HEK293 (cell line): ENCODE measurements around the gene GALNT2.

ENCODE experiments used
- GLI4 ChIP-seq: fragments of 450-650 bp; formaldehyde crosslinking; IDR thresholded peaks from 2 replicates; pipeline ENCODE4 v1.5.1; 2016; ENCODE audit warnings: missing biosample characterization, missing genetic modification characterization
- KLF7 ChIP-seq: fragments of 450-650 bp; formaldehyde crosslinking; IDR thresholded peaks from 2 replicates; pipeline ENCODE4 v1.5.1; 2016; ENCODE audit warnings: missing biosample characterization, missing genetic modification characterization, borderline replicate concordance
- OVOL3 ChIP-seq: fragments of 450-650 bp; formaldehyde crosslinking; IDR thresholded peaks from 2 replicates; pipeline ENCODE4 v1.5.1; 2016; ENCODE audit warnings: missing biosample characterization, missing genetic modification characterization
- RBAK ChIP-seq: fragments of 450-650 bp; formaldehyde crosslinking; IDR thresholded peaks from 2 replicates; pipeline ENCODE4 v1.5.1; 2016; ENCODE audit warnings: missing biosample characterization, missing genetic modification characterization
- SP7 ChIP-seq: fragments of 450-650 bp; formaldehyde crosslinking; IDR thresholded peaks from 2 replicates; pipeline ENCODE4 v1.5.1; 2016; ENCODE audit warnings: missing biosample characterization, missing genetic modification characterization
- ZBTB26 ChIP-seq: fragments of 450-650 bp; formaldehyde crosslinking; optimal IDR thresholded peaks from 2 replicates; pipeline ENCODE3; 2016; ENCODE audit warnings: missing biosample characterization, mild to moderate bottlenecking, missing genetic modification characterization
- ZNF132 ChIP-seq: fragments of 450-650 bp; formaldehyde crosslinking; IDR thresholded peaks from 2 replicates; pipeline ENCODE4 v1.5.1; 2017; ENCODE audit warnings: missing biosample characterization, missing genetic modification characterization, borderline replicate concordance
- ZNF157 ChIP-seq: fragments of 450-650 bp; formaldehyde crosslinking; IDR thresholded peaks from 2 replicates; pipeline ENCODE4 v1.5.1; 2016; ENCODE audit warnings: missing biosample characterization, missing genetic modification characterization
- ZNF221 ChIP-seq: fragments of 450-650 bp; formaldehyde crosslinking; IDR thresholded peaks from 2 replicates; pipeline ENCODE4 v1.5.1; 2017; ENCODE audit warnings: missing biosample characterization, missing genetic modification characterization, borderline replicate concordance
- ZNF302 ChIP-seq: fragments of 450-650 bp; formaldehyde crosslinking; IDR thresholded peaks from 2 replicates; pipeline ENCODE4 v1.5.1; 2016; ENCODE audit warnings: missing biosample characterization, missing genetic modification characterization, low read depth
- ZNF354C ChIP-seq: fragments of 450-650 bp; formaldehyde crosslinking; IDR thresholded peaks from 2 replicates; pipeline ENCODE4 v1.5.1; 2016; ENCODE audit warnings: missing biosample characterization, missing genetic modification characterization, low read depth, borderline replicate concordance
- ZNF426 ChIP-seq: fragments of 450-650 bp; formaldehyde crosslinking; IDR thresholded peaks from 2 replicates; pipeline ENCODE4 v1.5.1; 2017; ENCODE audit warnings: missing biosample characterization, missing genetic modification characterization, mild to moderate bottlenecking, inconsistent platforms, moderate library complexity
- ZNF501 ChIP-seq: fragments of 450-650 bp; formaldehyde crosslinking; IDR thresholded peaks from 2 replicates; pipeline ENCODE4 v1.5.1; 2016; ENCODE audit warnings: missing biosample characterization, missing genetic modification characterization
- ZNF518A ChIP-seq: fragments of 450-650 bp; formaldehyde crosslinking; conservative IDR thresholded peaks from 2 replicates; pipeline ENCODE4 v1.5.1; 2016; ENCODE audit warnings: low read depth, missing biosample characterization, missing genetic modification characterization
- ZNF548 ChIP-seq: fragments of 450-650 bp; formaldehyde crosslinking; IDR thresholded peaks from 2 replicates; pipeline ENCODE4 v1.5.1; 2016; ENCODE audit warnings: missing biosample characterization, missing genetic modification characterization
- ZNF560 ChIP-seq: fragments of 450-650 bp; formaldehyde crosslinking; IDR thresholded peaks from 2 replicates; pipeline ENCODE4 v1.5.1; 2017; ENCODE audit warnings: missing biosample characterization, missing genetic modification characterization, borderline replicate concordance
- ZNF561 ChIP-seq: fragments of 450-650 bp; IDR thresholded peaks from 2 replicates; pipeline ENCODE4 v1.5.1; 2018; ENCODE audit warnings: missing biosample characterization, missing genetic modification characterization, borderline replicate concordance
- ZNF660 ChIP-seq: fragments of 450-650 bp; IDR thresholded peaks from 2 replicates; pipeline ENCODE4 v1.5.1; 2018; ENCODE audit warnings: missing biosample characterization, mild to moderate bottlenecking, missing genetic modification characterization
- ZNF791 ChIP-seq: fragments of 450-650 bp; formaldehyde crosslinking; IDR thresholded peaks from 2 replicates; pipeline ENCODE4 v1.5.1; 2016; ENCODE audit warnings: missing biosample characterization, missing genetic modification characterization
- ZNF792 ChIP-seq: fragments of 450-650 bp; formaldehyde crosslinking; IDR thresholded peaks from 2 replicates; pipeline ENCODE4 v1.5.1; 2016; ENCODE audit warnings: missing biosample characterization, missing genetic modification characterization
- TF ChIP-seq, protein P1 (sequence below): fragments of 450-650 bp; formaldehyde crosslinking; IDR thresholded peaks from 2 replicates; pipeline ENCODE4 v1.5.1; 2017; ENCODE audit warnings: missing biosample characterization, mild to moderate bottlenecking, missing genetic modification characterization, moderate library complexity
- TF ChIP-seq, protein P2 (sequence below): fragments of 450-650 bp; formaldehyde crosslinking; IDR thresholded peaks from 2 replicates; pipeline ENCODE4 v1.5.1; 2017; ENCODE audit warnings: missing biosample characterization, missing genetic modification characterization
- TF ChIP-seq, protein P3 (sequence below): fragments of 450-650 bp; formaldehyde crosslinking; IDR thresholded peaks from 2 replicates; pipeline ENCODE4 v1.5.1; 2016; ENCODE audit warnings: missing biosample characterization, missing genetic modification characterization
- TF ChIP-seq, protein P4 (sequence below): fragments of 450-650 bp; formaldehyde crosslinking; IDR thresholded peaks from 2 replicates; pipeline ENCODE4 v1.5.1; 2016; ENCODE audit warnings: missing biosample characterization, missing genetic modification characterization

The GALNT2 gene

GRCh38 chr1:230066466-230067404 is at the start of gene GALNT2 (continued):
- TF ChIP-seq ZNF426 = no peak
- TF ChIP-seq ZNF518A (tag by site-specific recombination) = no peak
- no peak for TF ChIP-seq ZNF560 (tag by site-specific recombination)
- TF ChIP-seq, protein P1, sequence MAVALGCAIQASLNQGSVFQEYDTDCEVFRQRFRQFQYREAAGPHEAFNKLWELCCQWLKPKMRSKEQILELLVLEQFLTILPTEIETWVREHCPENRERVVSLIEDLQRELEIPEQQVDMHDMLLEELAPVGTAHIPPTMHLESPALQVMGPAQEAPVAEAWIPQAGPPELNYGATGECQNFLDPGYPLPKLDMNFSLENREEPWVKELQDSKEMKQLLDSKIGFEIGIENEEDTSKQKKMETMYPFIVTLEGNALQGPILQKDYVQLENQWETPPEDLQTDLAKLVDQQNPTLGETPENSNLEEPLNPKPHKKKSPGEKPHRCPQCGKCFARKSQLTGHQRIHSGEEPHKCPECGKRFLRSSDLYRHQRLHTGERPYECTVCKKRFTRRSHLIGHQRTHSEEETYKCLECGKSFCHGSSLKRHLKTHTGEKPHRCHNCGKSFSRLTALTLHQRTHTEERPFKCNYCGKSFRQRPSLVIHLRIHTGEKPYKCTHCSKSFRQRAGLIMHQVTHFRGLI (tag by site-specific recombination) = no peak
- TF ChIP-seq ZNF660 (tag by site-specific recombination) = peak; percentile 86
- peak; percentile 76 for TF ChIP-seq ZBTB26 (tag by site-specific recombination)
- TF ChIP-seq ZNF221 (tag by site-specific recombination) = no peak
- TF ChIP-seq RBAK (tag by site-specific recombination) = no peak
- 0 out of 2 replicates have a peak, but pooled peaks have one; percentile 42 for TF ChIP-seq GLI4
- peak; percentile 70 for TF ChIP-seq SP7 (tag by site-specific recombination)
- no peak for TF ChIP-seq ZNF302 (tag by site-specific recombination)
- no peak for TF ChIP-seq ZNF792 (tag by site-specific recombination)
- TF ChIP-seq, protein P2, sequence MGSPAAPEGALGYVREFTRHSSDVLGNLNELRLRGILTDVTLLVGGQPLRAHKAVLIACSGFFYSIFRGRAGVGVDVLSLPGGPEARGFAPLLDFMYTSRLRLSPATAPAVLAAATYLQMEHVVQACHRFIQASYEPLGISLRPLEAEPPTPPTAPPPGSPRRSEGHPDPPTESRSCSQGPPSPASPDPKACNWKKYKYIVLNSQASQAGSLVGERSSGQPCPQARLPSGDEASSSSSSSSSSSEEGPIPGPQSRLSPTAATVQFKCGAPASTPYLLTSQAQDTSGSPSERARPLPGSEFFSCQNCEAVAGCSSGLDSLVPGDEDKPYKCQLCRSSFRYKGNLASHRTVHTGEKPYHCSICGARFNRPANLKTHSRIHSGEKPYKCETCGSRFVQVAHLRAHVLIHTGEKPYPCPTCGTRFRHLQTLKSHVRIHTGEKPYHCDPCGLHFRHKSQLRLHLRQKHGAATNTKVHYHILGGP (tag by site-specific recombination) = no peak
- TF ChIP-seq ZNF791 (tag by site-specific recombination) = no peak
- TF ChIP-seq ZNF561 (tag by site-specific recombination) = 0 out of 2 replicates have a peak, but pooled peaks have one; percentile 18
- no peak for TF ChIP-seq KLF7 (tag by site-specific recombination)
- TF ChIP-seq OVOL3 (tag by site-specific recombination) = no peak
- no peak for TF ChIP-seq ZNF157 (tag by site-specific recombination)
- TF ChIP-seq ZNF548 (tag by site-specific recombination) = no peak
- TF ChIP-seq, protein P3, sequence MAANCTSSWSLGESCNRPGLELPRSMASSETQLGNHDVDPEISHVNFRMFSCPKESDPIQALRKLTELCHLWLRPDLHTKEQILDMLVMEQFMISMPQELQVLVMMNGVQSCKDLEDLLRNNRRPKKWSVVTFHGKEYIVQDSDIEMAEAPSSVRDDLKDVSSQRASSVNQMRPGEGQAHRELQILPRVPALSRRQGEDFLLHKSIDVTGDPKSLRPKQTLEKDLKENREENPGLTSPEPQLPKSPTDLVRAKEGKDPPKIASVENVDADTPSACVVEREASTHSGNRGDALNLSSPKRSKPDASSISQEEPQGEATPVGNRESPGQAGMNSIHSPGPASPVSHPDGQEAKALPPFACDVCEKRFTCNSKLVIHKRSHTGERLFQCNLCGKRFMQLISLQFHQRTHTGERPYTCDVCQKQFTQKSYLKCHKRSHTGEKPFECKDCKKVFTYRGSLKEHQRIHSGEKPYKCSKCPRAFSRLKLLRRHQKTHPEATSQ = no peak
- TF ChIP-seq ZNF501 = peak; percentile 50; the same call in 1 of the 2 replicates
- TF ChIP-seq, protein P4, sequence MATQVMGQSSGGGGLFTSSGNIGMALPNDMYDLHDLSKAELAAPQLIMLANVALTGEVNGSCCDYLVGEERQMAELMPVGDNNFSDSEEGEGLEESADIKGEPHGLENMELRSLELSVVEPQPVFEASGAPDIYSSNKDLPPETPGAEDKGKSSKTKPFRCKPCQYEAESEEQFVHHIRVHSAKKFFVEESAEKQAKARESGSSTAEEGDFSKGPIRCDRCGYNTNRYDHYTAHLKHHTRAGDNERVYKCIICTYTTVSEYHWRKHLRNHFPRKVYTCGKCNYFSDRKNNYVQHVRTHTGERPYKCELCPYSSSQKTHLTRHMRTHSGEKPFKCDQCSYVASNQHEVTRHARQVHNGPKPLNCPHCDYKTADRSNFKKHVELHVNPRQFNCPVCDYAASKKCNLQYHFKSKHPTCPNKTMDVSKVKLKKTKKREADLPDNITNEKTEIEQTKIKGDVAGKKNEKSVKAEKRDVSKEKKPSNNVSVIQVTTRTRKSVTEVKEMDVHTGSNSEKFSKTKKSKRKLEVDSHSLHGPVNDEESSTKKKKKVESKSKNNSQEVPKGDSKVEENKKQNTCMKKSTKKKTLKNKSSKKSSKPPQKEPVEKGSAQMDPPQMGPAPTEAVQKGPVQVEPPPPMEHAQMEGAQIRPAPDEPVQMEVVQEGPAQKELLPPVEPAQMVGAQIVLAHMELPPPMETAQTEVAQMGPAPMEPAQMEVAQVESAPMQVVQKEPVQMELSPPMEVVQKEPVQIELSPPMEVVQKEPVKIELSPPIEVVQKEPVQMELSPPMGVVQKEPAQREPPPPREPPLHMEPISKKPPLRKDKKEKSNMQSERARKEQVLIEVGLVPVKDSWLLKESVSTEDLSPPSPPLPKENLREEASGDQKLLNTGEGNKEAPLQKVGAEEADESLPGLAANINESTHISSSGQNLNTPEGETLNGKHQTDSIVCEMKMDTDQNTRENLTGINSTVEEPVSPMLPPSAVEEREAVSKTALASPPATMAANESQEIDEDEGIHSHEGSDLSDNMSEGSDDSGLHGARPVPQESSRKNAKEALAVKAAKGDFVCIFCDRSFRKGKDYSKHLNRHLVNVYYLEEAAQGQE (tag by site-specific recombination) = no peak
- no peak for TF ChIP-seq ZNF132 (tag by site-specific recombination)
- no peak for TF ChIP-seq ZNF354C (tag by site-specific recombination)
